Upper lobe of left lung (tissue), 4 donors: Measurements from ENCODE around the gene FAM216A.

Experiments
- EP300 ChIP-seq, 4 donors: sonication (generic); formaldehyde crosslinking; IDR thresholded peaks; one replicate each; pipeline ENCODE4 v1.5.1; 2017; ENCODE audit warnings: antibody characterized with exemption in 4 of 4, control low read depth in 2 of 4
- TF ChIP-seq, protein P1 (sequence below), 6 experiments: fragments of 450-650 bp in 4 of 6; fragments of 200-600 bp in 2 of 6; sonication (generic) in 2 of 6; IDR thresholded peaks; one replicate each; pipeline ENCODE4 v1.5.1; 2016 to 2019; ENCODE audit warnings: antibody characterized with exemption in 6 of 6

DNA sequence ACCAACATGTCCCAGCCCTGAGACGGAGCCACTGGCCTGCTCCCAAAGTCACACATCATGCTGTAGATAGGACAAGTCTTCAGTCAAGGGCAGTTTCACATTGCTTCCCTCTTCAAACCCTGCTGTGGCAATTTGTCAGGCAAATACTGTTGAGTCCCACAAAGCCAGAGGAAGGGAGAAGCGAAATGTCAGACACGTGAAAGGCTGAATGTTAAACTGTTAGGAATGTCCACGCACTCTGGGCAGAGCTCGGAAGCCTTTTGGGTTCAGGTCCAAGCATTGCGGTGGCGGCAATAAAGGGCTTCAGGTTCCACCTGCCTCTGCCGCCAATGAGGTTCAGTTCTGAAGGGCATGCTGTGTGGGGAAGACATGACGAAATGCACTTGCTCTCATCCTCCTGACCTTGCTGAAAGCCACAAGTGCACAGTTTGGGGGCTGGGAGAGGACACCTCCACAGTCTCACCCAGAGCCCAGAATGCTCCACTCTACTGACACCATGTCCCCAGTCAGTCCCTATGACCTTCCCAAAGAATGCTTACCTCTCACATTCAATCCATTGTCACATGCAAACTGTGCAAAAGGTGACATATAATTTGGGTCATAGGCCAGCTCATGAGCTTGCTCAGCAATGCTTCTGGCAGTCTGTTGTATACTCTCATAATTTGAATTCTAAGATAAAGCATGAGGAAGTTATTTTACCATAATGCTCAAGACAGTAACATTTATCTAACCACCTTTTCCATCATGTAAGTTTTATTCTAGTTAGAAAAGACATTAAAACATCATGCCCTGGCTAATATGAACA lies 69.2 kb downstream of the FAM216A start:
- TF ChIP-seq EP300 (IDR thresholded peaks at IDR 0.05), result no peak
- TF ChIP-seq, protein P1, sequence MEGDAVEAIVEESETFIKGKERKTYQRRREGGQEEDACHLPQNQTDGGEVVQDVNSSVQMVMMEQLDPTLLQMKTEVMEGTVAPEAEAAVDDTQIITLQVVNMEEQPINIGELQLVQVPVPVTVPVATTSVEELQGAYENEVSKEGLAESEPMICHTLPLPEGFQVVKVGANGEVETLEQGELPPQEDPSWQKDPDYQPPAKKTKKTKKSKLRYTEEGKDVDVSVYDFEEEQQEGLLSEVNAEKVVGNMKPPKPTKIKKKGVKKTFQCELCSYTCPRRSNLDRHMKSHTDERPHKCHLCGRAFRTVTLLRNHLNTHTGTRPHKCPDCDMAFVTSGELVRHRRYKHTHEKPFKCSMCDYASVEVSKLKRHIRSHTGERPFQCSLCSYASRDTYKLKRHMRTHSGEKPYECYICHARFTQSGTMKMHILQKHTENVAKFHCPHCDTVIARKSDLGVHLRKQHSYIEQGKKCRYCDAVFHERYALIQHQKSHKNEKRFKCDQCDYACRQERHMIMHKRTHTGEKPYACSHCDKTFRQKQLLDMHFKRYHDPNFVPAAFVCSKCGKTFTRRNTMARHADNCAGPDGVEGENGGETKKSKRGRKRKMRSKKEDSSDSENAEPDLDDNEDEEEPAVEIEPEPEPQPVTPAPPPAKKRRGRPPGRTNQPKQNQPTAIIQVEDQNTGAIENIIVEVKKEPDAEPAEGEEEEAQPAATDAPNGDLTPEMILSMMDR (IDR thresholded peaks at IDR 0.05), result no peak
